Stimulated activated CD8-positive, alpha-beta memory T cell treated with anti-CD3 and anti-CD28 coated beads, Interleukin-7, amount 100 ng/mL, for 4 hours (primary cell): ENCODE data around the gene WDR38.

ENCODE experiments used
- DNase-seq, 2 donors: peaks; one replicate each; pipeline ENCODE4 v3.0.0-alpha.2; 2020; ENCODE audit warnings: low read depth in 2 of 2

The WDR38 gene

GRCh38 chr9:124882231-124882630, 29.0 kb downstream of the WDR38 start:
- no peak for DNase-seq

- no peak for DNase-seq
Observed at GRCh38 chr9:124884376-124884775, 31.1 kb downstream of the WDR38 start.

GRCh38 chr9:124885551-124885950, 32.3 kb downstream of the WDR38 start:
- no peak for DNase-seq

GRCh38 chr9:124886461-124886860, 33.2 kb downstream of the WDR38 start:
- no peak for DNase-seq

- no peak for DNase-seq
Observed at GRCh38 chr9:124886866-124887492, 33.7 kb downstream of the WDR38 start.

GRCh38 chr9:124887832-124888231, 34.6 kb downstream of the WDR38 start:
- DNase-seq: no peak

GRCh38 chr9:124889006-124889405, 35.7 kb downstream of the WDR38 start:
- DNase-seq: no peak

- no peak for DNase-seq
Observed at GRCh38 chr9:124890179-124890578, 36.9 kb downstream of the WDR38 start.

GRCh38 chr9:124894035-124894740, 40.9 kb downstream of the WDR38 start:
- DNase-seq: no peak

GRCh38 chr9:124894741-124895170, 41.5 kb downstream of the WDR38 start:
- peak in 1 of 2 donors; percentile 17 for DNase-seq

GRCh38 chr9:124897570-124898460, 44.6 kb downstream of the WDR38 start:
- DNase-seq: no peak

GRCh38 chr9:124899845-124900244, 46.6 kb downstream of the WDR38 start:
- no peak for DNase-seq

GRCh38 chr9:124906966-124907365, 53.7 kb downstream of the WDR38 start:
- no peak for DNase-seq
